ENCODE measurements around the gene SRGAP1.
"Not testable (repeated sequence)": the region's sequence is repeated elsewhere in the genome, so short reads cannot be mapped to it uniquely, and the experiment has no call there.

Gene SRGAP1

DNA sequence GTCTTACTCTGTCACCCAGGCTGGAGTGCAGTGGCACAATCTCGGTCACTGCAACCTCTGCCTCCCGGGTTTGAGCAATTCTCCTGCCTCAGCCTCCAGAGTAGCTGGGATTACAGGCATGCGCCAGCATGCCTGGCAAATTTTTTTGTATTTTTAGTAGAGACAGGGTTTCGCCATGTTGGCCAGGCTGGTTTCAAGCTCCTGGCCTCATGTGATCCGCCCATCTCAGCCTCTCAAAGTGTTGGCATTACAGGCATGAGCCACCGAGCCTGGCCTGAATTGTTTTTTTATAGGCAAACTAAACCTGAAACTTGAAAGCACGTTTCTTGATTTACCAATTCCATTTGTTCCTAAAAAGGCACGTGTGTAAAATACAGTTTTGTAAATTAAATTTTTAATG, 173.6 kb downstream of the SRGAP1 start:
- not testable (repeated sequence) for DNase-seq

DNA sequence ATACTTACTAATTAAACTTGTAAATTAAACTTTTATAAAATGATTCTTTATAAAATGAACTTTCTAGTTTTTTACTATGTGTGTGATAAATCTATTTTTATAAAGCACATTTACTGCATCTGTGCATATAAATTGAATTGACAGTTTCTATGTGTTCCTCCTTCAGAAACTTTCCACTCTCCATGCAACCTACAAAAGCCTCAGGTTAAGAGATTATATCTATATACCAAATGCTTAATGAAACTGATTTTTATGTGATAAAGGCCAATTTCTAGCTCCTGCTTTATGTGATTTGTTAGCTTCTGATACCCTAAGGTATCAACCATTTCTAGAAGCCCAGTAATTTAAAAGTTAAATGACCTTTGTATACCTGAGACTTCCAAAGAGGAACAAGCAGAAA, 174.0 kb downstream of the SRGAP1 start:
- no peak for DNase-seq

DNA sequence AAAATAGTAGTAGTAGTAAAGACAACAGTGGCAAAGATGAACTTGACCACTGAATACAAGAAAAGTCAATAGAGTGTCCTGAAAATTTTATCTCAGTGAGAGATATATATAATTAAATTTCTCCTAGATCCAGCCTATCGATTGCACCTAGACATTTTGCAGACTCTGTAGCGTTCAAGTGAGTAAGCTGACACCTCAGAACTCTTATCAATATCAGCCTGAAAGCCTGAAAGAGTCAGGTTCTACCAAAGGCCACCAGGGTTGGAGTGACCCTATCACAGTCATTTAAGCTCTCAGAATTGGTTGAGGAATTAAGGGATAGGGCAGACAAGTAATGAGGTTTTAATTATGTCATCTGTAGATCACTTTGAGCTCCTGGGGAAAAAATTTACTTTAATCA, 174.6 kb downstream of the SRGAP1 start:
- no peak for DNase-seq

DNA sequence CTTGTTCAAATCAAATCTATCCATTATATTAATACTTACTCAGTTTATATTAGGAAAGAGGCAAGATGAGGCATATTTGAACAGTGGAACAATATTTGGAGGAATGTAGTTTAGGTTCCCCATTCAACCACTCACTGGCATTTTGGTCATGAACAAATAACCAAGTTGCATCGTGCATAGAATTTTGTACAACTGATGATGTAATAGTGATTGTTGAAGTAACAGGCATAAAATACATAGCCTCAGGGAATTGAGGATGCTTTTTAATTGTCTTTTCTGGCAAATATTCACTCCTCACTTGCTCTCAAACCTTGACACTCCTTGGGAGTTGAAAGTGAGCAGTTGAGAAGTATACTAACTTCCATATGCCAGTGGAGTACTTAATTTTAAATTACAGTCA, 175.2 kb downstream of the SRGAP1 start:
- DNase-seq = no peak

DNA sequence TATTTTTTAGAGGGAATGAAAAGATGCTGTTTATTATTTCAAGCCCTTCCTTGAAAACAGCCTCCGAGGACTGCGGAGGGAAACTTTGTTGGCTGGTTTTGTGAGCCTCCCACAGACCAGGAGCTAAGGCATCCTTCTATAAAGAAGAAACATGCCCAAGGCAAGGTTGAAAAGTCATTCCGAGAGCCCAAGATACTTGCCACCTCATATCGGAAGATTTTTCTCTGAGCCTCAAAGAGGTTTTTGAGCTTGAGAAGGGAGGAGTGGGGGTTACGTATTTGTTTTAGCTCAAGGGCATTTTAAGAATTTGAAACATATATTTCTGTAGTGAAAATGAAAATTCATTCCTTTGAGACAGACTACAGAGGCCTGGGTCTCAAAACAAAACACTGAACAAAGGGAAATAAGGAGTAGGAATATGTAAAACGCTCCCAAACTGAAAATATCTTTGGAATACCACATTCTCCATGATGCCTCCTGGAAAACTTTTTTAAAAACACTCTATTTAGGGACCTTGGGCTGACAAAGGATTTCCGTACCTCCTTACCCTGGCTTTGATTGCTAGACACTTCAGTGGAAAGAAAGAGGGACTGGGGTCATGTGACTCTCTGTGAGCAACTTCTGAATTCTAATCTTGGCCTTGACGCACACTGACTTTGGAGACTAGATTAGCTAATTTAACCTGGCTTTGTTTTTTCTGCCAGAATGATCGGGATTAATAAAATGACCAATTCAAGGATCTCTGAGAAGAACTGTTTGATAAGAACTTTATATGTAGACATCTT, 180.9 kb downstream of the SRGAP1 start:
- peak; percentile 24 for DNase-seq

DNA sequence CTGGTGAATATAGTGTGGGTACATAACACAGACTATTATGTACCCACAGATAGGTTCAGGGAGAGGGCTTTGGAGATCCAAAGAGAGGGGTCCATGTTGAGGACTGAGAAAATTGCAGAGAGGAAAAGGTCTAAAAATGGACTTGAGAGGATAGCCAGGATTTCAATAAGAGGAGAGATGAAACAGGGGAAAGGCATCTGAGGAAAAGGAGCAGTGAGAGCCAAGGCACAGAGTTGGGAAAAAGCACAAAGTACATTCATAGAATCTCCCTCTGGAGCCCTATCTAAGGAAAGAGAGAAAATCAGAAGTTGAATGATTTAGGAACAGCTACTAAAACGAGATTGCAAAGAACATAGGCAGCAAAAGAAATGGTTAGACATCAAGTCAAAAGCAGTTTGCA, 182.8 kb downstream of the SRGAP1 start:
- no peak for DNase-seq

DNA sequence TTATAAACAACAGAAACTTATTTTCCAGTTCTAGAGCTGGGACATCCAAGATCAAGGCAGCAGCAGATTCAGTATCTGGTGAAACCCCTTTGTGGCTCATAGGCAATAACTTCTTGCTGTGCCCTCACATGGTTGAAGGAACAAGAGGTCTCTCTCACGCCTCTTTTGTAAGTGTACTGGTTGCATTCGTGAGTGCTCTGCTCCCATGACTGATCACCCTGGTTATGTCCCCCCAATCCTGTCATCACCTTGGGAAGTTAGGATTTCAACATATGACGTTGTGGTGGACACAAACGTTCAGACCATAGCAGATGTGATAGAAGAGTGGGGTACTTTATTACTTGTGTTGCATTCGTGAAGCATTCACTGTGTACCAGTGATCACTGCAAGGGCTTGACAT, 184.0 kb downstream of the SRGAP1 start:
- no peak for DNase-seq

DNA sequence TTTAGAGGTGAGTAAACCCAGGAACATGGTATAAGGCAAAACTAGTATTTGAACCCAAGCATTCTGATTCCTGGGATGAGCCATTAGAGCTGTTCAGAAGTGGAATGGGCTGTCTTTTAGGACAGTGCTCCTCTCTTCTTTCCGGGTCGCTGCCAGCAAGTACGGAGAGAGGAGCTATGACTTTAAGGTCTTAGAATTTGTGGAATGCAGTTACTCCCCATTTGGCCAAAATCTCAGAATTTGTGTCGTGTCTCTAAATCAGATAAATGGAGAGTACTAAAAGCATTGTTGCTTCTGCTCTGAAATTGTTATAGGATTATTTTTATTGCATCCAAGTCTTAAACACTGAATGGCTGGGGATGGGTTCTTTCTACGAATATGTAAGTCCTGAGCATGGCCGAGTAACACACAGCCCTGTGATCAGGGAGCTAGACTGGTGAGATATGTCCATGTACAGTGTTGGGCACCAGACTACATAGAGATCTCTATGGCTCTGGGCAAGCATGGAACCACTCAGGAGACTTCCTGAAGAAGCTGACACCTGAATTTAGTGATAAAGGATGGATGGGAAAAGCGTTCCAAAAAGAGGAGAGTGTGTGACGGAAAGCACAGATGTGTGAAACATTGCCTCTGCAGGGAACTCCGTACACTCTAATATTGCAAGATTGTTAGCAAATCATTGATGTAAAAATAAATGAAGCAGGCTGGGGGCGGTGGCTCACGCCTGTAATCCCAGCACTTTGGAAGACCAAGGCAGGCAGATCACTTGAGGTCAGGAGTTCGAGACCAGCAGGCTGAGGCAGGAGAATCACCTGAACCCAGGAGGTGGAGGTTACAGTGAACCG, 184.7 kb downstream of the SRGAP1 start:
- no peak for DNase-seq

DNA sequence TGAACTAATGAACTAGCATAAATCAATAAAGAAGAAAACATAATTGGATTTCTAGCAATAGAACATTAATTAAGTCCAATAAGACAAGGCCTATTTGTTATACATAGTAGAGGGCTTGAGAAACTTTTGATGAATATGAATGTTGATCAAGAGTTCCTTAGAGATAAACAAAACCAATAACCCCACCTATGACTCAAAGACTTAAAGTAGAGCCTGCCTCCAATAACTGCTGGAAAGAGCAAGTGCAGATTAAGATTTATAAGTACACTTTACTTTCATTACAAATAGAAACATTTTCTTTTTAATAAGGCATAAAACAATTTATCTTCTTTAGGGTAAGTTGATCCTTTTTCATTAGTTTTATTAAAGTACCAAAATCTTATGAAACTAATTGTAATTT, 185.7 kb downstream of the SRGAP1 start:
- DNase-seq = no peak

DNA sequence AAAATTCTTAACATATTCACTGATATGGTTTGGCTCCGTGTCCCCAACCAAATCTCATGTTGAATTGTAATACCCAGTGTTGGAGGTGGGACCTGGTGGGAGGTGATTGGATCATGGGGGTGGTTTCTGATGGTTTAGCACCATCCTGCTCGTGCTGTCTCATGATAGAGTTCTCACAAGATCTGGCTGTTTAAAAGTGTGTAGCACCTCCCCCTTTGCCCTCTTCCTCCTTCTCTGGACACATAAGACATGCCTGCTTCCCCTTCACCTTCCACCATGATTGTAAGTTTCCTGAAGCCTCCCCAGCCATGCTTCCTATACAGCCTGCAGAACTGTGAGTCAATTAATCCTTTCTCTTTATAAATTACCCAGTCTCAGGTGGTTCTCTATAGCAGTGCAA, 189.6 kb downstream of the SRGAP1 start:
- not testable (repeated sequence) for DNase-seq

DNA sequence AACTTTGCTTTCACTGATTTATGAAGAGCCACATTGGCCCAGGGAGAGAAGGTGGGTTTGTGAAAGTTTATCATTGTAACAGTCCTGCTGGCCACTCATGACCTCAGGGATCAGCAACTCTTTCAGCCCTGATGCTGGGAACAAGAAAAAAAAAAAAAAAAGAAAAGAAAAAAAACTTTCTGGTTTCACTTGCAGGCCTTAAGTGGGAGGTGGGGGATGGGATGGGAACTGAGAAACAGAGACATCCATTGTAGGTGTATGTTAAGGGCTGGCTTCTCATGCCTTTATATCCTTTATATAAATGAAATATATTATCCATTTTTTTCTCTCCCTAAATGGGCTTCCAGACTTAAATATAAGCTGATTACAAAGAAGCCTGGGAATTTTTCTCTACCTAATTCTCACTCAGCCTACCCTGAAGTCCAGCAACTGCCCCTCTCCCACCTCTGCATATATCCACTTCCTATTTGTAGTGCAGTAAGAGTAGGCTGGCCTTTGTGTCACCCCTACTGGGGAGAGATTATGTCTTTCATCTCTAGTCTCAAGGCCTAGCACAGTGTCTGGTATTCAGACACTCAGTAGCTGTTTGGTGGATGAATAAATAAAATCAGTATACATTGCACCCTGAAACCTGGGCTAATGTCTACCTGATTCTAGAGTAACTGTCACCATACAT, 190.5 kb downstream of the SRGAP1 start:
- no peak for DNase-seq

DNA sequence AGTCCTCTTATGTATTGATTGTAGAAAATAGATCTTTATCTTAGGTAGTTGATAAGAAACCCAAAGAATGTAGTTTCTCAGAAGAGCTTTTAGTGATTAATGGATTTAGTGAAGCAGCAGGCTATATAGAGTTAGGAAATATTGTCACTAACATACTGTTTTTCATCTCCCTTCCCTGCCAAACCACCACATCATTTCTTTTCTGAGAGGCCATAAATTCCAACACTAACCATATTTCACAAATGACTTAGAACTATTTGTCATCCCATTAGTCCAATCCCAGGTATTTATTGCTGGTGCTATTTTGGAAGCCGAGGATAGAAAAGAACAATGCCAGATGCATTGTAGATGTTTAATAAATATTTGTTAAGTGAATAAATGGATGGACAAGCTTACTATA, 191.9 kb downstream of the SRGAP1 start:
- no peak for DNase-seq

DNA sequence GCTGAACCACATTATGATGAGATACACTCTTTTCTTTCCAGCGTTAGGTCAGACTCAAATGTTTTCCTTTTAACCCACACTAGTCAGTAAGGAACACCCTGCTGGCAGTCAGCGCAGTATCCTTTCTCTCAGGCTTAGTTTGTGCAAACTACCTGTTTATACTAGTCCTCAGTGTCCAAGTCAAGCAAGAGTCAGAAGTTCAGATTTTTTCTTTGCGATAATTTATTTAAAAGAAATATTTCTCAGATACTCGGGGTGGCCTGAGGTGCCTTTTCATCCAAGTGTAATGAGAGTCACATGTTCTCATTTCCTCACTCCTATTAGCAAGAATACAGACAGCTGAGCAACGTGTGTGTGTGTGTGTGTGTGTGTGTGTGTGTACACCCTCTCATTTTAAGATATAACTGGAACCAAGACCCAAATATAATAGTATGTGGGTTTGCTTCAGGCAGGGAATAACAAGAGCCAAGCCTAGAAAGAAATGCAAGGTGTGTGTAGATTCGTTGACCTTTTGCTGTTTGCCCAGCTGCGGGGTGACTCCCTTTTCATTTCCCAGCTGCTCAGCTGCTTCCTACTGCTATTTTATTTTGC, 194.9 kb downstream of the SRGAP1 start:
- no peak for DNase-seq

DNA sequence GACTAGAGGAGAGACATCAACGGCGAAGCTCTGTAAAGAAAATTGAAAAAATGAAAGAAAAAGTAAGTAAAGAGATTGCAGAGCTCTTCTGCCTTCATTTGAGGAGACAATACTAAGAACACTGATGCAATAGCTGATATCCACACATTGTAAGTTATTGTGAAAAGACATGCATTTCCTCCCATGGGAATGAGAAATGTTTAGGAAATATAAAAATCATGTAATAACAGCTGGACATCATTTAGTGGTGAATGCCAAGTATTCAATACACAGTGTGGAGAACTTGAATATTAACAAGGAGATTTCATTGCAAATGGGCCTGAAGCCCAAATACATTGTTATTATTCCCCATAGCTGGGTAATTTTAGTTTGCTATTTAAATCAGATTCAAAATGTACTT, 198.4 kb downstream of the SRGAP1 start:
- no peak for DNase-seq

DNA sequence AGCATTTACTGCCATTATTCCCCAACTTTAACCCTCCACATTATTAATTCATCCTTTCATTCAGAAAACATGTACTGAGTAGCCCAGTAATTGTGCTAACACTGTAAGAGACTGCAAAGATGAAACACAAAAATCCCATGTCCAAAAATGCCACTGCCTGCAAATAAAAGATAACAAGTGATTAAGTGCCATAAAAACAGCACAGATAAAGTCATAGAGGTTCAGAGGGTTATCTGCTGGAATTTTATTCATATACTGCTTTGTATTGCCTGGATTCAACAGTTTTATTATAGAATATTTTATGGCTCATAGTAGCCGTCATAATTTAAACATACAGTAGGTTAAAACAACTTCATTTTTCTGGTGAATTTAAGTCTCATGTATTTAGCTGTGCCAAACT, 199.7 kb downstream of the SRGAP1 start:
- DNase-seq = no peak

DNA sequence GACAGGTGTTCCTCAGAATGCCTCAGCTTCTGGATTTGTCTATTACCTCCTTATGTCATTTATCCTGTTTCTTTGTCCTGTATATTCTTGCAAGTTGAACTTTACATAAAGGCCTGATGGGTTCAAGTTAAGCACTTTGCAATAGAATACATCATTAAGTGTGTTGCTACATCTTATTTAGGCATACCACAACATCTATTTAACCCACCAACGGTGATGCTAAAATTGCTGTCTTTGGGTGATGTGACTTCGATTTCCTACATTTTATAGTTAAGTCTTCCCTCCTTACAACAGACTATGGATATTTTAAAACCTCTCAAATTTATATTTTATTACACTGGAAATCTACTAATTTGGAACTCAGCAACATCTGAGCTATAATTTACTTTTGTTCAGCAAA, 206.6 kb downstream of the SRGAP1 start:
- DNase-seq = no peak

DNA sequence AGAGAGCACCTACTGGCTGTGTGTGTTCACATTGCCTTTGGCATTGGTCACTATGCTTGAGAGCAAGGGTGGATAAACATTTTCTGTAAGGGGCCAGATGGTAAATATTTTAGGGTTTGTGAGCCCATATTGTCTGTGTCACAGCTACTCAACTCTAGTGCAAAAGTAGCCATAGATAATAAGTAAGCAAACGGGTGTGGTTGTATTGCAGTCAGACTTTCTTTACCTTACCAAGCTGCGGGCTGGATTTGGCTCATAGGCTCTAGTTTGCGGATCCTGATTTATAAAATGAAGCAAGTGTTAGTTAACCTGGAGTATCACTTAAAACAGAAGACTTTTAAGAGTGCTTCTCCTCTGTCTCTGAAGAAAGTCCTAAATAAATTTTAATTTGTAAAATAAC, 208.6 kb downstream of the SRGAP1 start:
- DNase-seq = no peak

DNA sequence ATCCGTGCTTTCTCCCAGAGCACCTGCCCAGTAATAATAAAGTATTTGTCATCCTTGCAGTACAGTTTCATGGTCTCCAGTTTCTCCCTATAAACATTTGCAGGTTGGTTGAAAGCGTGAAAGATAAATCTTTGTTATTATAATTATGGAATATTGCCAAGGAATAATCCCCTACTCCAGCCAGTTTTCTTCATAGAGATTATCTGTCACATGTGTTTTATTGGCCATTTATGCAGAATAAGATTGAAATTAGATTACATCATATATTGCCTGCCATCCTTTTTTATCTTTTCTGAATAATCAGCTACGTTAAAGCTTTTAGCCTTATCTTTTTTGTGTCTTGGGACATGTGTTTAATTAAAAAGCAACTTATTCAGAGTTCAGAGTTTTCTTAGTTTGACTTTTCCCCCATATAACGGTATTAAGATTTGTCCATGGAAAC, 209.6 kb downstream of the SRGAP1 start:
- no peak for DNase-seq

DNA sequence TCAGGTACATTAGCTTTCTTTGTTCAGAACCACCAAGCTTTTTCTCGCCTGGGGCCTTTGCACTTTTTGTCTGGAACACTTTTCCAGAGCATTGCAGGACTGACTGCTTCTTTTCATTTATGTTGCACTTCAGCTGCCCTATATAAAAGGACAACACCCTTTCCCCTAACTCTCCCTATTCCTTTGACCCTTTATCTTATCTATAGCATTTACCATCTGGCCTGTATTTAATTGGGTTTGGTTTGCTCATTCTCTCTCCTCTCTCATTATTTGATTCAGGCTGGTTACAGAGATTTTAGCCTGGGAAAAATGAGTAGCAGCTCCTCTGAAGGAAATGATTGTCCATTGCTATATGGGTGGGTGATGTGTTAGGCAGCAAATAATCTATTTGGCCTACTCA, 212.2 kb downstream of the SRGAP1 start:
- no peak for DNase-seq

DNA sequence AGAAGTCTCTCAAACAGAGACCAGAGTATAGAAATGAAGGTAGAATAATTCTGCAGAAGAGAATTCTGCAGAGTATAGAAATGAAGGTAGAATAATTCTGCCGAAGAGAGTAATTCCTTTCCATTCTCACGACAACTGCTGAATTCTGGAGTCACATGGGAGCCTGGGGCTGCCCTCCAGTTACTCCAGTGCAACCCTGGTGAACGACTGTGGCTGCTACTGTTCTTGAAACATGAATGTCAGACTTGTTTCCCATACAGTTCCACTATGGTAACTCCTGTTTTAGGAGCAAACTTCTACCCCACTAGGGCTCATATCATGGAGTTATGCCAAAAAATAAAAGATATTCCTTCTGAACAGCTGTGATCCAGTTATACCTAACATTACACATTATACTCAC, 213.2 kb downstream of the SRGAP1 start:
- no peak for DNase-seq

DNA sequence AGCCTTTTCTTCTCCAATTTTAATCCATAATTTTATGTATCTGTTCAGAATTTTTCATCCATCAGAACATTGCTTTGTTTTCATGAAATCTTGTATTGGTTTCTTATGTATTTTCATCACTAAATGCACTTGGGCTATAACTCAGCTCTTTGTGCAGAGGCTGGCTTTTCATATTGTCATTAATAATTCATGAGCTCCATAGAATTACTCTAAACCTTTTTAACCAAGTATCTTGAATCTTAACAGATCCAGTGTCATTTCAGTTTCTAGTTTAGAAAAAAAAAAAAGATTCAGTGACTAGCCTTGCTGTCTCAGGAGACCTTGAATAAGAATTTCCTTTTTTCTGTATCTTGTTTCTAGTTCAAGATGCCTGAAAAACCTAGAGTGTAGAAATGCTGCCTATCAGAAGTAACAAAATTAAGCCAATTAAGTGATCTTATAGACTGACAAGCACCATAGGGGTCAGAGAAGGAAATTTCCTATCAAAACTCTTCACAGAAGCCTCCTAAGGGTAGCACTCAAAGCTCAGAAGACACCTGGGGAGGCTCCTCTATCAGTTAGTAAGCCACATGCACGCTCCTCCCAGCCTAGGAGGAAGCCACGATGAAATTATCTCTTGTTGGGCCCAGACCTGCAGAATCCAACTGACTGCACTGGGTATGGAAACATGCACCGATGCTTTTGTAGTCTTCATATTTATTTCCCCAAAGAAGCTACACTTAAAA, 214.2 kb downstream of the SRGAP1 start:
- DNase-seq = no peak

DNA sequence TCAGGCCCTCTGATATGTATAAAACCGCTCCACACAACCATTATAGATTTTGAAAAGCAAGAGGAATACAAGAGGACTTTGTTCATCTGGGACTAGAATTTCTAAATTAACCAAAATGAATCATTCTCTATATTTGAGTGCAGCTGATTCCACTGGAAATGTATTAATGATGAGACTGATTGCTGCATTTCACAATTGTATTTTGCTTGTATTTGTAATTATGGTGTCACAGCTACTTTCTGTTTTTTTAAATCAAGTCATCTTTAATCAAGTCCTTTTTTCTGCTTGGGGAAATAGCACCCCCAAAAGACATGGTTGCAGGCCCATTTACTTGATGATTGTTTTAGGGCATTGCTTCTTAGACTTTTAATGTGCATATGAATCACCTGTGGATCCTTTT, 215.2 kb downstream of the SRGAP1 start:
- DNase-seq = no peak
